ENCODE measurements around the gene SULT6B1.

DNA sequence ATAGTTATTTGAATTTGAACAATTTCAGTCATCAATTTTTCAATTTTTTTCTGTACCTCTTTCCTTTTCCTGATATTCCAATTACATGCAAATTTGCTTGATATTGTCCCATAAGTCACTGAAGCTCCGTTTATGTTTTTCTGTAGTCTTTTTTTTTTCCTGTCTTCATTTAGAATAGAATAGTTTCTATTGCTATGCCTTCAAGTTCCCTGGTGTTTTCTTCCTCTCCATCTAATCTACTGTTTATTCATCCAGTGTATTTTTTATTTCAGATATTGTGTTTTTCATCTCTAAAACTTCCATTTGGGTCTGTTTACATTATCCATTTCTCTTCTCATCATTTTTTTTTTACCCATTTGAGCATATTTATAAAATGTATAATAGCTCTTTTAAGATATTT is 23.7 kb downstream of the SULT6B1 start:
- no peak for TF ChIP-seq POLR2A (IDR thresholded peaks at IDR 0.05)
- TF ChIP-seq CTCF (IDR thresholded peaks at IDR 0.05) = no peak
- no peak for TF ChIP-seq POLR2AphosphoS5 (IDR thresholded peaks at IDR 0.05)
